GM18951 (cell line): Measurements from ENCODE around the gene SETD4.
"Not testable (repeated sequence)": the region's sequence is repeated elsewhere in the genome, so short reads cannot be mapped to it uniquely, and the experiment has no call there.

Experiments
- POLR2A ChIP-seq: IDR thresholded peaks from 4 replicates; pipeline ENCODE4 v1.6.1; 2011; ENCODE audit warnings: mild to moderate bottlenecking; ENCODE audit not compliant: insufficient read length, insufficient read depth; ENCODE audit errors: extremely low read depth
- in situ Hi-C: fragments of 300-500 bp; cut with MboI; formaldehyde crosslinking; loops from one replicate; pipeline ENCODE4 v1.12.0; 2022; ENCODE audit warnings: low sequenced_read_pairs, mixed read lengths, inconsistent platforms; ENCODE audit not compliant: unreplicated experiment

SETD4 gene

DNA sequence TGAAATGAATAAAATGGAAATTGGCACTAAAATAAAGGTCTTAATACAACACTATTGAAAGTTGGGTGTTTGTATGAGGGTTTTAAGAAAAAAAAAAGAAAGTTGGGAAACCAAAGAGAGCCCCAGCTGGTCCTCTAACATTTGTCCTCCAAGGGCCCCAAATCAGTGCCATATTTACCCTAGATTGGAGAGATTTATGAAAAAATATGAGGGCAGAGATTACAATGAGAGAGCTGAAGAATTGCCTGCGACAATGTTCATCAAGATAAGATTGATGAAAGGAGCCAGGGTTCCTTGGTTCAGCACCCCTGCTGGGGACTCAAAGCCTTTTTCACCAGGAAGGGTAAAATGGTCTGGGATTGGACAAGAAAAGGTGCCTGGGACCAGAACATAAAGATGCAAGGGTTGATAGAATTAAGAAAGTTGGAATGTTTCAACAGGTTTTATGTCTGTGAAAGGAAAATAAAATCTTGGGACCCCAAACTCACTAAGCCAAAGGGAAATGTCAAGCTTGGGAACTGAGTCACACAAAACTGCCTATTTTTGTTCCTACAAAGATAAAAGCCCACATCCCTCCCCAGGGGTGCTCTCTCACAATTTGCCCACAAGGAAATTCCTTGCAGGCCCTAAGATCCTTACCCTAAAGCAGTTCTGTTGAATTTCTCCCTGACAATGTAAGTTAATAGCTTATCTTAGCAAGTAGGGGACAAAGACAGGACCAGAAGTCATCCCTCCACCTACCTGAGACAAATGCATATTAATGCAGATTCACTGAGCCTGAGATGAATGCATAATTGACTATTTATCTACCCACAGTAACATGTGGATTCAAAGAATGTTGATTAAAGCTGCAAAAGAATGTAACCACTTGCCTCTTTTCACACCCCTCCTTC lies 36.3 kb upstream of the SETD4 start:
- TF ChIP-seq POLR2A = no peak
- in situ Hi-C loops = no loop called here

DNA sequence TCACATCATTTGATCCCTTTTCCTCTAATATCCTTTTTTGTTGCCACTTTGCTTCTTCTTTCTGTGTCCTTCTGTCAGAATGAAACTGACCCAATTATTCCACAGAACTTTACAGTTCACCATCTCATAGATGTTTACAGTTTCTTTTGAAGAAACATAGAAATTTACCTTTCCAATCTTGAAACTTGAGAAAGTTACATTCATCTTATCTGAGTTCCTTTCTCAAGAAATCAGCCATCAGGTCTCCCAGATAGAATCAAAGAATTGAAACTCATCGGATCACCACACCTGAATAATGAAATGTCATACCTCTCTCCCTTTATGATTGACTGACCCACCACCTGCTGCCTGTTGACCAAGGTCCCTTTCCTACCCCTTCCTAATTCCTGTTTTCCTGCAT lies 33.2 kb upstream of the SETD4 start:
- in situ Hi-C loops = no loop called here

GRCh38 chr21:36092681-36093080 lies 32.4 kb upstream of the SETD4 start:
- in situ Hi-C loops = no loop called here
- TF ChIP-seq POLR2A = no peak

More for the DNA sequence above, 33.2 kb upstream of the SETD4 start:
- no peak for TF ChIP-seq POLR2A

- in situ Hi-C loops = no loop called here
- TF ChIP-seq POLR2A = no peak
Measured at GRCh38 chr21:36089946-36090345, 29.6 kb upstream of the SETD4 start.

GRCh38 chr21:36087362-36088138 lies 27.2 kb upstream of the SETD4 start:
- in situ Hi-C loops = no loop called here
- no peak for TF ChIP-seq POLR2A

DNA sequence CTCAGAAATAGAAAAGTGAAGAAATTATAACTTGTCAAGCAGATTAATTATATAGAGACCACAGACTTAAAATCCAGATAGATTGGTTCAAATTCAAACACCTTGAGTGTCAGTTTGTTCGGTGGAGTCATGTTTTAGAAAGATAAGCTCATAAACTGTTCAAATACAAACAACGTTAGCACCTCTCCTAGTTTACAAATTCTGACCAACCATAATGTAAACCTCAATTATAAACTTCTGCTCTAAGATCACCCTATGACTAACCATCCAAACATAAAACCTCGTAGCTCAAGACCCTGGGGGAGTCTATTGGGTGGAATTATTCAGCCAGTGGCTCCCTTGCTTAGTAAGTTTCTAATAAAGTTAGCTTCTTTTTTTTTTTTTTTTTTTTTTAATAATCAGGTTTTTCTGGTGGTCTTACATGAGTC lies 21.9 kb upstream of the SETD4 start:
- no peak for TF ChIP-seq POLR2A
- in situ Hi-C loops = no loop called here

DNA sequence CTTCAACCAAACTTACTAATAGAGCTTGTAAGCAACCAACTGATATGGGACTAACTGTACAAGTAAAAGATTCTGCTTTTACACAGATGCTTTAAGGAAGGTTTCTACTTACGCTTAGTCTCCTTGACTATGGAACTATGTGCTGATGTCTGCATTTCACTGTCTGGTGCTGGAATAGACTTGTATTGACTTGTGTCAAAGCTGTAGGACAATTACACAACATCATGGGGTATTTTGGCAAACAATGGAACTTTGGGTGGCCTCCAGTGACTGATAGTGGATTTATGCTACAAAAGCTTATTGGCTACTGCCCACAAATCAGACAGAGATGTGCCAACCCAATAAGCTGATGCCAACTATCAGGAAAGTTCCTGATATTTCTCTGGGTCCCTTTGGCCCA lies 20.1 kb upstream of the SETD4 start:
- in situ Hi-C loops = no loop called here
- no peak for TF ChIP-seq POLR2A

GRCh38 chr21:36079671-36080070 lies 19.3 kb upstream of the SETD4 start:
- in situ Hi-C loops = no loop called here
- no peak for TF ChIP-seq POLR2A

DNA sequence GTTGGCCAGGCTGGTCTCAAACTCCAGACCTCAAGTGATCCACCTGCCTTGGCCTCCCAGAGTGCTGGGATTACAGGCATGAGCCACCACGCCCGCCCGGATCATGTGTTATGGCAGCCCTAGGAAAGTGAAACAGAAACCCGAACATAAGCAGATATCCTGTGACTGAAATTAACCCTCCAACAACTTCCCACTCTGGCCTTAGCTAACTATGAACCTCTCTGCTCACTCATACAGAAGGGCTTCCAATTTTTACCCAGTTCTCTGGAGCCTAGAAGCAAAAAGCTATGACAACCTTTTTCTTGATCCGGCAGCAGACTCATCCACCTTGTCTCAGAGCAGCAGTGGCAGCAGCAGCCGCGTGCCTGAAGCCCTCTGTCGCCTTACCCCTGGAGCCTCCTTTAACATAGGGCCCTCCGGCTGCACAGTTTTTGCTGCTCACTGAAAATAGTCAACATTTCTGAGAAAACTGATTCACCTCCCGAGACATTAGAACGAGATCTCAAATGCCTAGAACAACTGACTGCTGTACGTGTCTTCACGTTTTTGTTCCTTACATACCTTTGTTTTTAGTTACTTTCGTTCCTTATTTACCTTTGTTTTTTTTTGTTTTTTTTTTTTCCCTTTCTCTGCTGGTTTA lies 18.8 kb upstream of the SETD4 start:
- in situ Hi-C loops = no loop called here

DNA sequence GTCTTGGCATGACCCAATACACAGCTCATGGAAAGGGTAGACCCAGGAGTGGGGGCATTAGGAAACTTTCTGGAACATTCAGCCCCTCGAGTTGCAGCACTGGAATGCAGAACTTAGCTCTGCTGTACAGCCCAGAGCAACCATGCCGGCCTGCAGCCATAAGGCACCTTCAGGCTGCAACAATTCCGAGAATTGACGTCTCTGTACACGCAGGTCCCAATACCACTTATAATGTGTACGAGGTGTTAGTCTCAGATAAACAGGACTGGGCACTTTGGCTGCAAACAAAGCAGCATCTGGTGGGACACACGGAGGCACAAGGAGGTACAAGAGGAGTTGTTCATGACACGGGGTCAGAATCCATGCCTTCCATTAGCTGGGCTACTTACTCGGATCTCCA lies 17.4 kb upstream of the SETD4 start:
- in situ Hi-C loops = no loop called here
- no peak for TF ChIP-seq POLR2A

More for the DNA sequence above, 18.8 kb upstream of the SETD4 start:
- TF ChIP-seq POLR2A = no peak

DNA sequence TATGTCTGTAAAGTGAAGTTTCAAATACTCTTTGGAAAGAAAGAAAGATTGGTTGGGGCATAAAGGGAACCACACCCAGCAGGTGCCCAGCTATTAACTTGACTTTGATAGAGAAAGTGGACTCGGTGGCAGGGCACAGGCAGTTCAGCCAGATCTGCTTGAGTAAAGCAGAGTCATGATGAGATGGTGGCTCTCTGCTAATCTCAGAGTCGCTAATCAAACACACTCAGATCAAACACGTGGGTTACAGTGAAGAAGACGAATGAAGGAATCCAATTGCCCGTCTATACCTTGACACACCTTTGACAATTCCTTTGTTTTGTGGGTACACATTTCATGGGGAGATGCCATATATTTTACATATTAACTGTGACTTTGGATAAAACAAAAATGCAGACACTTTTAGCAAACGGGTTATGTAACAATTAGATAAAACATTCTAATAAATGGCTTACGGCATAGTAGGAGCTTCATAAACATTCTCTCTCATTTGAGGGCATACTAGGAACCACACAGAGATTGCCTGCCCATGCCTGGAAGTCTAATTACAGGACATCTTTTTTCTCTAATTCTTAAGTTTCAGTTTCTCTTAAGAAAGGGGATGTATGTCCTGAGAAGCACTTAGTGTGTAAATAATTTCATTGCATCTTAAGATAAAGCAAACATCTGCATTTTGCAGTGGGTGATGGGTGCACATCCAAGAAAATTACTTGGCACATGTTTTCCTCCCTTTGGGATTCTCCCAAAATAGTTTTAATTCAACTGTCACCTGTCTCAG lies 16.7 kb upstream of the SETD4 start:
- in situ Hi-C loops = no loop called here
- TF ChIP-seq POLR2A = no peak

DNA sequence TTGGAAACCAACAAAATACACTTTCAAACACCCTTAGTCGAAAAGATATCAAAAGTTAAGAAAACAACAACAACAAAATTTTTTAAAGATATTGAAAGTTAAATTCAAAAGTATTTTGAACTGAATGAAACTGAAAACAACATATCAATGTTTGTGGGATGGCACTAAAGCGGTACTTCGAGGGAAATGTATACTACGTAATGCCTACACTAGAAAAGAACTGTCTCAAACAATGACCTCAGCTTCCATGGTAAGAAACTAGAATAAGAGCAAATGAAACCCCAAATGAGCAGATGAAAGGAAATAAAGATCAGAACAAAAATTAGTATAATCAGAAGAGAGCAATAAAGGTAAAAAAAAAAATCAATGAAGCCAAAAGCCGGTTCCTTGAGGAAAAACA lies 15.6 kb upstream of the SETD4 start:
- in situ Hi-C loops = no loop called here
- TF ChIP-seq POLR2A = no peak

GRCh38 chr21:36075171-36075570 lies 14.8 kb upstream of the SETD4 start:
- no peak for TF ChIP-seq POLR2A
- in situ Hi-C loops = no loop called here

GRCh38 chr21:36073911-36074310 lies 13.6 kb upstream of the SETD4 start:
- in situ Hi-C loops = not testable (repeated sequence)
